Left forelimb (tissue), 1 donor: Measurements from ENCODE around the gene SRGAP2C.
"Not testable (repeated sequence)": the region's sequence is repeated elsewhere in the genome, so short reads cannot be mapped to it uniquely, and the experiment has no call there.

Experiments
- DNase-seq: peaks from one replicate; pipeline ENCODE4 v3.0.0-alpha.2; 2018; ENCODE audit warnings: low spot score

SRGAP2C gene

DNA sequence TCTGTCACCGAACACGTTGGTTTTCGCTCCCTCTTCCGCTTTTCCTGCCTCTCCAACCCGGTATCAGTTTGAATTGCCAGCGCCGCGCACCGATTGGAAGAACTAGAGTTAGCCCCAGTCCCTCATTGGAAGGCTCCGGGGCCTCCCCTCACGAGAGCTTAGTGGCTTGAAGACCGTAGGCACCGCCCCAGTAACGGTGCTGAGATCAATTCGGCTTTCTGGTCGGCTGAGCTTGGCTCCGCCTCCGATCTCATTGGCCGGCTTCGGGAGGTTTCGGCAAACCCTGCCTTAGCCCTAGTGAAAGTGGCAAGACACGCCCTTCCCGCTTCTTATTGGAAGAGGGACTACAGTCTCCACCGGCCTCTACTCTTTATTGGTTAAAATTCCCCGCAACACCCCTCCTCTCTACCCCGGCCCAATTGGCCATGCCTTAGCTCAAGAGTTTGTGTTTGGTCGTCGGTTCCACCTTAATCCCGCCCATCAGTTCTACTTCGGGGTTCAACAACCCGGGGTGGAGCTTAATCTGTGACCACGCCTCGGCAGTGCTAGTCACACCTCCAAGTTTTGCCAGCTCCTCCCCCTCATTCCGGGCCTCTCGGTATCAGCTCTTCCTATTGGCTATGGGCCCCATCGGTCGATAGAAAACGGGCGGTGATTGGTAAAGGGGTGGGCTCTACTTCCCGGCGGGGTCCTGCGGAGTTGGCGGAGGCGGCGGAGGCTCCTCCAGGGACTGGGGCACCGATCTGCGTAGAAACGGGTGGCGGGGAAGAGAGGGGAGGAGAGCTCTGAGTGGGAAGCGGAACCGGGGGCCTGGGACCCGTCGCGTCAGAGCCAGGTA lies at the start of gene SRGAP2C, which contains the start of gene FAM72B:
SRGAP2C (plus strand) TSS at position 686 of the 838 bp plus-strand sequence. CDS start 2,472 bp downstream, outside the sequence.
FAM72B (minus strand) TSS at position 51 of the 838 bp plus-strand sequence. CDS start 851 bp downstream, outside the sequence.
- peak; percentile 90 for DNase-seq

DNA sequence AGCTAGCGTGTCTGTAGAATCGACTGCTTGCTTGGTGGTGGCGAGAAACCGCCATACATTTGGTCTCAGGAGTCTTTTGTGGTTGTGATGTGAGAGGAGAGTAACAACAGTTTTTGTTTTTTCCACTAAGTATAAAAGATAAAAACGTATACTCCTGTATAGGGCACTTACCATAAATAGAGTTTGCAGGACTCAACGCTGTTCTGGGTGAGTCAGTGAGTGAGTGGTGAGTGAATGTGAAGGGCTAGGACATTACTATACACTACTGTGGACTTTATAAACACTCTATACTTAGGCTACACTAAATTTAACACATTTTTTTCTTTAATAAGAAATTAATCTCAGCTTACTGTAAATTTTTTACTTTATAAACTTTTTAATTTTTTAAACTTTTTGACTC lies 44.4 kb upstream of the SRGAP2C start:
- not testable (repeated sequence) for DNase-seq

DNA sequence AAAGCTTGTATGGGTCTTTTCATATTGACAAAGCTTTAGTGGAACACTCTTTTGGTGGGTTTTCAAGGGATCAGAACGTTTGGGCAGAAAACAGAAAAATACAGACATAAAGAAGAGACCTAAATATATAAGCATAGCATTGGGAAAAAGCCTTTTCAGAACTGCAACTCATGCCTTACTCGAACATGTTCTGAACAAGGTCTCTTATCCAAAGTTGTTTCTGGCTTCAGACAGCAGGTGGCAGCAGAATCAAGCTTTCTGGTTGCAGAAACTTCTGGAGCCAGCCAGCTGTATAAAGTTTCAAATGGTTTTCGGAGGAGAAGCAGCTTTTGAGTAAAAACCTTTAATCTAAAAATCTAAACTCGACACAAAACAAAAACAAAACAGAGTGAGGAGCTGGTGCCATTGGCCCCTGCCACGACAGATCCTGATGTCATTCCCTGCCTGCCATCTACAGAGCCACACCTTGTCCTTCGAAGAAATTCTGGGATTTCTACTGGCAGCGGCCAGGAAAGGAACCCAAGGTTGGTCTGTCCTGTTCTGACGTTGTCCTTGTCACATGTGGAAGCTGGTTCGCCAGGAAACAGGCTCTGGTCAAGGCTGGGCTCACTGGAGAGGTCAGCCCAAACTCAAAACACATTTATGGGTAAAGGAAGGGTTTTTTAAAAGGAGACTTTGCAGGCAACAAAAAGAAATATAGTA lies 36.1 kb upstream of the SRGAP2C start:
- DNase-seq = not testable (repeated sequence)

DNA sequence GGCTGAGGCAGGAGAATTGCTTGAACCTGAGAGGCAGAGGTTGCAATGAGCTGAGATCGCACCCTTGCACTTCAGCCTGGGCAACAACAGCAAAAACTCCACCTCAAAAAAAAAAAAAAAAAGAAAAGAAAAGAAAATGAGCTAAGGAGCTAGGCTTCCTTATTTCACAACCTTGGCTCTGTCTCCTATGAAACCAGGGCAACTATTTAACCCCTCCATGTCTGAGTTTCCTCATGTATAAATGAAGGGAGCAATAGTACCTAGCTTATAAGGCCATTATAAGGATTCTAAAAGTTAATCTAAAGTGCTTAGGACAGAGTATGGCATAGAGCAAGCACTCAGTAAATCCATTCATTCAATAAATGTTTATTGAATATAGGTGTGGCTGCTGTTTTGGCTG lies 33.5 kb upstream of the SRGAP2C start:
- not testable (repeated sequence) for DNase-seq

DNA sequence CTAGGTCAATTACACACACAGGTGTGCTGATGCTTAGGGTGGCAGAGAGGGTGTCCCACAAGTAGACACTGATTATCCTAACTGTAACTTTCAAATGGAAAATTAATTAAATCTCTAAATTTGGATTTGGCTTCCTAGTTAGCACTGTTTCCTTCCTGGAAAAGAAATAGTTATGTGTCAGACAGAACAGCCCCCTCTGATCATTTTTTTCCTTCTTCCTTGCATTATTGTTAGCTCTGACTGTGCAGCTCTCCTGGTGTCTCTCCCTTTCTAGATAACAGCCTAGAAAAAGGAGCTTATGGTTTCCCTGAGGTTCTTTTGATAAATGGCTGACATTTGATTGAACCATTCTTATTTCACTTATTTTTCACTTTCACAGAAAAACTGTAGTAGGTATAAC lies 32.0 kb upstream of the SRGAP2C start:
- DNase-seq = not testable (repeated sequence)

DNA sequence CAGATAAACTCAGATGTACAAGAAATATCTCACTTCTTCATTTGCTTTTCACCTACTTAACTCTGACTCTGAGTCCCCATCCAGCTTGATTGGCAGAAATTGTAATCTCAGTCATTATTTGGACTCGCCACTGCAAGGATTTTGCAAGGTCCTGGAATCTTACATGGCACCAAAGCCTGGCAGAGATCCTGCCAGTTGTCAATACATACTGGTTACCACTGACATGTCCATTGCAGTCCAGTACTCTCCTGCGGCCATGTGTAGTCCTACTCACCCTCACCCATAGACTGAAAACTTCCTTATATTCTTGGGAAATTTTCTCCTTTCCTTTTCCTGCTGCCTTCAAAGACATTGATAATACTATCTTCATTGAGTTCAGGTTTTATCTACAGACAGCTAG lies 30.0 kb upstream of the SRGAP2C start:
- DNase-seq = not testable (repeated sequence)

DNA sequence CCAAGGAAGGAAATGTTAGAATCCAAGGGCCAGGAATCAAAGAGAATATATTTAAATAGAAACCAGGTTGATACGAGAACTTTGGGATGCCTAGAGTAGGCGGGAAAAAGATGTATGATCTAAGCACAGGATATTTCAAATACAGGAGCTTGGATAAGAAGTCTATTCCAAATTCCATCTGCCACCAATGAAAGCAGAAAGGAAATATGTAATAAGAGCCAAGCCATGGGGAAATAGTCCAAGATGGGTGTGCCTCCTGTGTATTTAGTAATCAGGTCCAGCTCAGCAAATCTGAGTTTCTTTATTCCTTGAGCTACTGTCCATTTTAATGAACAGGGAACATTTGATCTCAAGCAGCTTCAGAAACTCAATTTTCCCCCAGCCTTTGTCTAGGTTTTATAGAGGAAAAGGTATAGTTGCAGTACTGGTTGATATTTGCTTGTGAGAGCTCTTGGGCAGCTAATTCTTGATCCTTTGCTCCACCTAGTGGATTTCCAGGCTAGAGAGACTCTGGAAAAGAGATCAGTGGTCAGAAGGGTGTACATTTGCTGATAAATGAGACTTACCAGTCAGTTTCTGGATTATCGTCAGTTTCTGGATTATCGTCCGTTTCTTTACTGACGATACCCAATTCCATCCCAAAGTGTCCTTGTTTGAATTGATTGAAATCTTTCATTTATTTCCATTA lies 29.0 kb upstream of the SRGAP2C start:
- DNase-seq = not testable (repeated sequence)

DNA sequence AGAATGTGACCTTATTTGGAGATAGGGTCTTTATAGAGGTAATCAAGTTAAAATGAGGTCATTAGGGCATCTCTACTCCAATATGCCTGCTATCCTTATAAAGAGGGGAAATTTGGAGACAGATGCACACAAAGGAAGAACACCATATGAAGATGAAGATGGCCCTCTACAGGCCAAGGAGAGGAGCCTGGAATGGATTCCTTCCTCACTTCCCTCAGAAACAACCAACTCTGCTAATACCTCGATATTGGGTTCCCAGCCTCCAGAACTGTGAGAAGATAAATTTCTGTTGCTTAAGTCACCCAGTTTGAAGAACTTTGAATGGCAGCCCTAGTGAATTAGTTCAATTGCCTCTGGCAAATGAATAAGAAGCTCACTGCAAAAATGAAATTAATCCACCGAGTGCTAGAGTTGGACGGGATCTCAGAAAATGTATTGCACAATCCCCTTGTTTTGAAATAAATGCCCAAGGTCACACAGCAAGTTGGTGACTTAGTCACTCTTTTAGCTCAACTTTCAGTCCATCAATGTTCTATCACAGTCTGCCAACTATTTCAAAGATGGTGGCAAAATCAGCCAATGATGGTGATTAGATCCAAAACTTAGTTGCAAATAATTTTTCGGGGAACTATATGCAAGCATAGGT lies 27.7 kb upstream of the SRGAP2C start:
- not testable (repeated sequence) for DNase-seq

DNA sequence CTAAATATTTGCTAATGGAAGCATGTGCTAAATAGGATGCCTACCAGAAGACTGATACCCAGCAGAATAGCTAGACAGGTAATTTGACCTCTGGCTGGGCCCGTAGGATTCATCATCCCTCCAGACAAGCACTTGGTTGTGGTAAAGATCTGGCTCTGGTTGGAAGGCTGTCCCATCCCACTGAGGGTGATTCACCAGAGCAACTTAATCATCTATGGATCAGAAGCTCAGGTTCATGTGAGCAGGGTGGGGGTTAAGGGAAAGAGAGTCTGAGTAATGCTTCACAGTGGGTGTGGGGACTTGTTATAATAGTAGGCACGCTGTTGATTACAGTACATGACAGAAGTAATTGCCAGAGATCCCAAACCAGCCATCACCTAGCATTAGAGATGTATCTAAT lies 27.2 kb upstream of the SRGAP2C start:
- not testable (repeated sequence) for DNase-seq

DNA sequence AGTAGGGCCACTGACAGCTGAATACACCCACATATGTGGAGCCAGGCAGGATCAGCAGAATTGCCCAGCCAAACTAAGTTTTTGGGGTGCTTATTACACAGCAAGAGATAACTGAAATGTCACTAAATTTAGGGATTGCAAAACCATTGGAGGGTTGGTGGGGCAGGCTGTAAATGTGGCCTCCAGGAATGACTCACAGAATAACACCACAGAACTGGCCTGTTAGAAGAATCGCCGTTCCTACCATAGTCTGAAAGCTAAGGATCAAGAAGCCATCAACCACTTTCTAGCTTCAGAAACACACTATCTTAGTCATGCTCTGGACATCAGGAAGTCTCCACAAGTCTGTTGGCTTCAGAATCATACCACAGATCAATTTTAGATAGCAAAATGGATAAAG lies 24.7 kb upstream of the SRGAP2C start:
- DNase-seq = not testable (repeated sequence)

DNA sequence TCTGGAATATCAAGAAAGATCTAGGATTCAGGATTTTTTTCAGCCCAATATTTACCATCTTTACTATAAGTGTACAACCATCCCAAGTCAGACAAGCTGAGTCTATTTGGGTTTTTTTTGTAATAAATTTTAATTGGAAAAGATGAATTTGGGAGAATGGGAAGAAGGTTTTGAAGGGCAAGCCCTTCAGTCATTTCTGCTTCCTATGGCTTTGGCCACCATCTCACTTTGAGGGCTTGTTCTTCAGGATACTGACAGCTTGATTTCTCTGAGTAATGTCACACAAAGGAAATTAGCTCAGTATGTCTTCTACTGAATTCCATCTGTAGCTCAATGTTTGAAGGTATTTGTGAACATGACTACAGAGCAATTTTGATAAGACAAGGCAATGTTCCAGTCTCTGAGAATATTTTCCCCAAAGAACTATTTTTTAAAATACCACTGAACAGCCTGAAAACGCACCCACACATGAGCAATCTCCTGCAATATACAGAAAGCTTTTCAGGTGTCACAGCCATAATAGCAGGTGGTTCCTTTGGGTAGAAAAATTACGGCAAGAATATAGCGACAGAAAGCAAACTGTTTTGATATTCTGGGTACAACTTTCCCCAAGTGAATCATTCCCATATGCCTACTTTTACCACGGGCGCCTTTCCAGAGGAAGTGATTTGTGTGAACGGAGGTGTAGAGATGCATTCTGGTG lies 23.4 kb upstream of the SRGAP2C start:
- not testable (repeated sequence) for DNase-seq

DNA sequence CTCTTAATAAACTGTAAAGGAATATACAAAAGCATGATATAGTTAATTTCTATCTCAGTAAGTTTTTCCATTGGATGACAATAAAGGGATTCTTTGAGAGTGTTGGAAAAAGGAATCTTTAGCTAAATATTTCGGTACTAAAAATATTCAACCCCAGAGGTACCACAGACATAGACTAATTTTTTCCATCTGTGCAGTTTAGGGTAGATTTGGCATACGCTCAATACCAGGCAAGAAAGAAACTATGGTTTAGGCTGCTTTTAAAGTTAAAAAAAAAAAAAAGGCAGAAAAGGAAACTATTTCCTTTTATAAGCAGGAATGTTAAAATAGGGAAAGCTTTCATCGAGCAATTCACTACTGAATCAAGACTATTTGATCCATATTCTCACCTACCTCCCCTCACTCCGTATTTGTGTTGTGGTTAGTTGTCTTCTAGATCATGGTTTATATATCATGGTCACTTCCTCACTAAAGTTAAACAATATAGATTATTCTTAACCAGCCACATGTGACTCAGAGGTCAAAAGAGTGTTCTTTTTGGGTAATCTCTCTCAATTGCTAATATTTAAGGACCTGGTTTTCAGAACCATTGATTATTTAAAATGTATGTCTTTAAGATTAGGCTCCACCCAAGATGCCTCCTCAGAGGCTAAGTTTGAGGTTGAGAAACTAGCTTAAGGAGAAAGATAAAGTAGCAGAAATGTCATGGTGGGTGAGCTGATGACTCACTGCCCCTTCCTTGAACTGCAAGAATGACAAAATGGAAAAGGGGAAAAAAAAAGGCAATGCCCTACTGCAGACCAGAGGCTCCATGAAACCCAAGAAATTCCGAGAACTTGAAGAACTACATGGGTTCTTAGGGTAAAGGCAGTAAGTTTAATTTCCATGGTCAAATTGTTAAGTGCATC lies 20.7 kb upstream of the SRGAP2C start:
- DNase-seq = not testable (repeated sequence)

DNA sequence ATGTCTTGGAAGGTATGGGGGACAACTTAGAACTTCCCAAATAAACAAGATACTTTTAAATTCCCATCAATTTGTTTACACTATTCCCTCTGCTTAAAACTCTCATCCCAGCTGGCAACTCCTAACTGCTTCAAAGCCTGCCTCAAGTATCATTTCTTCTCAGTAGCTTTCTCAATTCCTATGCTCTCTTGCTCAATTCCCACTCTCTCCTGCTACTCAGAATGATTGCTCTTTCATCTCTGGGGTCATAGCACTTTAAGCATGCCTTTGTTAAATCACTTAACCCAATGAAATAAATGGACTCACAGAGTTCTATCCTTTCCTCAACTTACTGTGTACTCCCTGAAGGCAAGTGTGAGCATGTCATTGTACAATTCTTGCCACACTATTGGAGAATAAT lies 19.5 kb upstream of the SRGAP2C start:
- DNase-seq = not testable (repeated sequence)

DNA sequence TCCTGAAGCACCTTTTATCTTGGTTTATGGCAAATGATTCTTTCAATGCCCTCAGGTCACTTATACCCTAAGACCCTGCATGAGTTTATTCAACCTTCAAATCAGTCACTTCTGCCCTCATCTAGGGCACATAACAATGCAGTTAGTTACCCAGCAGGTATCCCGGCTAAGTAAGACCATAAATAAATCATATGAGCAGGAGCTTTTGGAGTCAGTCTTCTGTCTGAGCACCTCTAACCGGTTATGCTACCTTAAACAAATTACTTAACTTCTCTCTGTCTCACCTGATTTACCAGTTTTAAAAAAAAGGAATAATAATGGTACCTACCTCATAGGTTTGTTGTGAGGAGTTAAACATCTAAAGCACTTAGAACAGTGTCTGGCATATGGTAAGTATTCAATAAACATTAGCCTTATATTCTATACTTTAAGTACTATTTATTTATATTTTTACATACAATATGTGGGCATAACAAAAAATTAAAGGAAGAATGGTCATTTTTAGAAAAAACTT lies 17.5 kb upstream of the SRGAP2C start:
- DNase-seq = not testable (repeated sequence)

DNA sequence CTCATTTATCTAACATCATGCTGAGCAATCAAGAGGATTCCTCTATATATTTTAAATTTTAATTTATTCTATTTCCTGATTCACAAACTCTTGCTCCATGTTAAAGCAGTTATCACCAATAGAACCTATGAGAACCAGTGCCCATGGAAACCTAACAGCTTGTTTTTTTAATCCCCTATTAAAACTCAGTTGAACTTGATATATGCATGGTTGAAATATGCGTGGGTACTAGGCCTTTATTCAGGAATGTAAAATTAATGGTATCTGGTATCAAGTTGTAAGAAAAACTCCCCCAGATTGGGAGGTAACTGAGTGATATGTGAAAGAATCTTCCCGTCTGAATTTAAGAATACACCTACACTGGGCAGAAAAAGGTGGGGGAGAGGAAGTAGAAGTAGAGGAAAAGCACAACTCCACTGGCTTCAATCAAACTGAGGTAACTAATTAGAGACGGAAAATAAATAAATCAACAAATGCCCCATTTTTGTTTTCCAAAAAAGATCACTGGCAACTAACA lies 16.6 kb upstream of the SRGAP2C start:
- DNase-seq = not testable (repeated sequence)

DNA sequence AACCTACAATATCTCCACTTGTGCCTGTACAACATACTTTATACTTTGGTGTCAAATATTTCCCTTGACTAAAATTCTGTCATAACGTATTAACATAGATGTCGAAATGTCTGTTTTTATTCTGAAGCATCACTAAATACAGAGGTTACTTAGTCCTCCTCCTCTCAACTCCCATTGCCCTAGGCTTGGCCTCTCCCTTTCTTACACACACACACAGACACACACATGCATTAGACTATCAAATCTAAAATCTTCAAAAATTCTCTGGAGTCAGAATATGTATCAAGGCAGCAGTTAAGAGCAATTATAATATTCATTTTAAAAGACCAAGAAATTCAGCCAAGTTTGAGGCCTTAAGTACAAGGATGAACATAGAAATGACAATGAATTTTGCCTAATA lies 8.1 kb upstream of the SRGAP2C start:
- not testable (repeated sequence) for DNase-seq

DNA sequence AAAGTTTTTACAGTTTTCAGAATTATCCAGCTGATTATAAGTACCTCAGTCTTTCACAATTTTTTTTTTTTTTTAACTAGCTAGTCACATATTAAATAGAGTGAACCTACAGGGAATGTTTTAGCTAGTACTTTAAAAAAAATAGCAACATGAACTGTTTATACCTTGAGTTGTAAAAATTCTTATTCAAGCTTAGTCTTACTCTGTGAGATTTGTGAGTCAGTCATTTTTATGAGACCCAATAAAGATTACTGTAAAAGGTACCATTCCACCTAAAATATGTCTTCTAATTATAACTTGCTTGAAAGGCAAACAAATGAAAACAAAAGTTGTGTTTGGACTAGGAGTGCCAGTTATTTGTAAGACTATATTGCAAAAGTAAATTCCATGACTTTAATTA lies 6.6 kb upstream of the SRGAP2C start:
- not testable (repeated sequence) for DNase-seq

DNA sequence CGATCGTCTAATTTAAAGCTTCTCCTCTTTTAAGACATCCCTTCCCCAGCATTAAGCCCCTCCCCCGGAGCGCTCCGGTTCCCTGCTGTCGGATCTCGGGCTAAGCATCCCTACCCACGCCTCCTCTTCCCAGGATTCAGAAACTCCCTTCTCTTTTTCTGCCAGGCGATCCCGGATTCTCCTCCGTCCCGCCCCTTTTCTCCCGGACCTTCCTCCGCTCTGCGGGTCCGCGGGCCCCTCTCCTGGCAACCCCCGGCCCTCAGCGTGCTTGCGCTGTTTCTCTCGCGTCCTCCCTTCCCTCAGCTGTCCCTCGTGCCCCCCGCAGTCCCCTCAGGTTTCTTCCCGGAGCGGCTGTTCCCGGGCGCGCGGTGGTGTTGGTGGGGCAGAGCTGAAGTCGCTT lies 908 bp upstream of the SRGAP2C start:
- not testable (repeated sequence) for DNase-seq

DNA sequence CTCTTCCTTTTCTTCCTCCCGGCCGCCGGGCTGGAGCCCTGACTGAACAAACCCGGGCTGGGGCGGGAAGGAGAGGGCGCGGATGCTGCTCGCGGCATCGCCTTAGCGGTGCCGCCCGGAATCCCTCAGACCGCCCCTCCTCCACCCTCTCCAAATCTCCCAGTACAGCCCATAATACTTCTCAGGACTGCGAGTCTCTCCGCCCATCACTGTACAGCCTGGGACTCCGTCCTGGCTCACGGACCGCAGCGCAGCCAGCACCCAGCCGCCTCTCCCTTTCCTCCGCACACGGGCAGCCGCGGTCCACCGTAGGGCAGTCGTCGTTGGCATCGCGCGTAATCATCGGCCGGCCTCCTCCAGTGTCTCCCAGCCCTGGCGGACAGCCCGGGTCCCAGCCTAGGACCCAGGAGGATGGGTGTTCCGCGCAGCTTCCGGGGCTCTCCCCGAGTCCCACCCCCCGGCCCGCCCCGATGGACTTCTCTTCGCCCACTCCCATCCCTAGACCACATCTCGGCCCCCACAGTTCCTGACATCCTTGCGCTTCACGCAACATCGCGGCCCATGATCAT lies 449 bp downstream of the SRGAP2C start:
- not testable (repeated sequence) for DNase-seq
